BE2C (cell line): Measurements from ENCODE around the gene THSD4.

Experiments
- DNase-seq: peaks from one replicate; pipeline ENCODE4 v3.0.0-alpha.2; 2020
- H3K27me3 ChIP-seq: fragments of 250-450 bp; sonication (Bioruptor Pico); 2 replicates; pipeline ENCODE4 v1.5.1; 2020; ENCODE audit warnings: mild to moderate bottlenecking
- H3K36me3 ChIP-seq: fragments of 250-450 bp; sonication (Bioruptor Pico); 2 replicates; pipeline ENCODE4 v1.5.1; 2020; ENCODE audit warnings: mild to moderate bottlenecking
- H3K4me1 ChIP-seq: fragments of 250-450 bp; sonication (Bioruptor Pico); 2 replicates; pipeline ENCODE4 v1.5.1; 2020
- H3K4me3 ChIP-seq: 2 replicates; pipeline ENCODE4 v1.5.1; 2011; ENCODE audit warnings: low read depth, low read length
- H3K9me3 ChIP-seq: fragments of 250-450 bp; sonication (Bioruptor Pico); 2 replicates; pipeline ENCODE4 v1.5.1; 2020
- TF ChIP-seq, protein P1 (sequence below): IDR thresholded peaks from 2 replicates; pipeline ENCODE4 v1.5.1; 2012; ENCODE audit warnings: mild to moderate bottlenecking, low read depth, low read length

The THSD4 gene

GRCh38 chr15:71219101-71219500 is 103.8 kb downstream of the THSD4 start:
- DNase-seq, result no peak
- H3K36me3 ChIP-seq, result no peaks in the 10 kb centered on the region

GRCh38 chr15:71219645-71220044 is 104.4 kb downstream of the THSD4 start:
- Histone ChIP-seq H3K36me3 (no peaks in the 10 kb centered on the region), H3K27me3 (no peaks in the 10 kb centered on the region), H3K4me3 (no peak overlapping the region), H3K9me3 (no peaks in the 10 kb centered on the region), H3K4me1 (no peaks in the 10 kb centered on the region)
- TF ChIP-seq, protein P1, sequence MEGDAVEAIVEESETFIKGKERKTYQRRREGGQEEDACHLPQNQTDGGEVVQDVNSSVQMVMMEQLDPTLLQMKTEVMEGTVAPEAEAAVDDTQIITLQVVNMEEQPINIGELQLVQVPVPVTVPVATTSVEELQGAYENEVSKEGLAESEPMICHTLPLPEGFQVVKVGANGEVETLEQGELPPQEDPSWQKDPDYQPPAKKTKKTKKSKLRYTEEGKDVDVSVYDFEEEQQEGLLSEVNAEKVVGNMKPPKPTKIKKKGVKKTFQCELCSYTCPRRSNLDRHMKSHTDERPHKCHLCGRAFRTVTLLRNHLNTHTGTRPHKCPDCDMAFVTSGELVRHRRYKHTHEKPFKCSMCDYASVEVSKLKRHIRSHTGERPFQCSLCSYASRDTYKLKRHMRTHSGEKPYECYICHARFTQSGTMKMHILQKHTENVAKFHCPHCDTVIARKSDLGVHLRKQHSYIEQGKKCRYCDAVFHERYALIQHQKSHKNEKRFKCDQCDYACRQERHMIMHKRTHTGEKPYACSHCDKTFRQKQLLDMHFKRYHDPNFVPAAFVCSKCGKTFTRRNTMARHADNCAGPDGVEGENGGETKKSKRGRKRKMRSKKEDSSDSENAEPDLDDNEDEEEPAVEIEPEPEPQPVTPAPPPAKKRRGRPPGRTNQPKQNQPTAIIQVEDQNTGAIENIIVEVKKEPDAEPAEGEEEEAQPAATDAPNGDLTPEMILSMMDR, result no peak
- no peak for DNase-seq

More at GRCh38 chr15:71219101-71219500, 103.8 kb downstream of the THSD4 start:
- Histone ChIP-seq H3K27me3 (no peaks in the 10 kb centered on the region), H3K9me3 (no peaks in the 10 kb centered on the region), H3K4me1 (no peaks in the 10 kb centered on the region), H3K4me3 (no peak overlapping the region)
- TF ChIP-seq, protein P1, result no peak

GRCh38 chr15:71220828-71221227 is 105.6 kb downstream of the THSD4 start:
- Histone ChIP-seq H3K4me1 (no peaks in the 10 kb centered on the region), H3K36me3 (no peaks in the 10 kb centered on the region), H3K9me3 (no peaks in the 10 kb centered on the region), H3K27me3 (no peaks in the 10 kb centered on the region), H3K4me3 (no peak overlapping the region)
- DNase-seq, result no peak
- TF ChIP-seq, protein P1, result no peak

DNA sequence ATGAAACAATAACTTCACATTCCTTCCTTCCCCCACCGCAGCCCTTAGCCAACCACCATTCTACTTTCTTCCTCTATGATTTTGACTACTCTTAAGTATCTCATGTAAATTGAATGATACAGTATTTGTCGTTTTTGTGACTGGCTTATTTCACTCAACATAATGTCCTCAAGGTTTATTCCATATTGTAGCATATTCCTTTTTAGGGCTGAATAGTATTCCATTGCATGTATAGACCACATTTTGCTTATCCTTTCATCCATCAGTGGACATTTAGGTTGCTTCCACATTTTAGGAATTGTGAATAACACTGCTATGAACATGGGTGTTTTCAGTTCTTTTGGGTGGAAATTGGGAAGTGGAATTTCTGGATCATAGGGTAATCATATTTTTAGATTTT is 106.1 kb downstream of the THSD4 start:
- DNase-seq, result no peak
- Histone ChIP-seq H3K9me3 (no peaks in the 10 kb centered on the region), H3K27me3 (no peaks in the 10 kb centered on the region), H3K4me3 (no peak overlapping the region), H3K36me3 (no peaks in the 10 kb centered on the region), H3K4me1 (no peaks in the 10 kb centered on the region)
- TF ChIP-seq, protein P1, result no peak

DNA sequence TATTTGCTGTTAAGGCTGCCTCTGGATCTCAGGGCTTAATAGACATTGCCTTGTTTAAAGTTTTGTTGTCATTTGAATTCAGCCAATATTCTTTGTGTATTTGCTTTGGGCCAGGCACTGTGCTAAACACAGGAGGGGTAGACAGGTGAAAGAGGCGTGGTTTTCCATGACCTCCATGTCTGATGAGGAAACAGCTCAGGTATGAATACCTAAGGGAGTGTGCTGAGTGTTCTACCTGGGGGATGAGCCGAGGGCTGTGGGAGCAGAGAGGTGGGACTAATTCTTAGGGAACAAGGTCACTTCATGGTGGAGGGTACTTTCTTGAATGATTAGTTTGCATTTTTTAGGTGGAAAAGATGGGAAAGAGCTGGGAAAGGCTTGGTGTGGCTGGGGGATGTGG is 108.2 kb downstream of the THSD4 start:
- Histone ChIP-seq H3K4me3 (no peak overlapping the region), H3K27me3 (no peaks in the 10 kb centered on the region), H3K9me3 (no peaks in the 10 kb centered on the region), H3K36me3 (no peaks in the 10 kb centered on the region), H3K4me1 (no peaks in the 10 kb centered on the region)
- DNase-seq, result no peak
- TF ChIP-seq, protein P1, result no peak

GRCh38 chr15:71224024-71224423 is 108.8 kb downstream of the THSD4 start:
- no peak overlapping the region for H3K4me3 ChIP-seq
- TF ChIP-seq, protein P1, result no peak
- H3K27me3 ChIP-seq, result no peaks in the 10 kb centered on the region
- H3K9me3 ChIP-seq, result no peaks in the 10 kb centered on the region
- no peaks in the 10 kb centered on the region for H3K4me1 ChIP-seq
- H3K36me3 ChIP-seq, result no peaks in the 10 kb centered on the region
- no peak for DNase-seq
